ENCODE results near the gene CAMK1D. TPM values are rescaled to one million over a fixed set of nuclear protein-coding genes. Genes with fewer than 3 reads are reported as not detected.

CAMK1D gene
- total RNA-seq, 1 experiment from 2014 or later: 6.3 TPM

- H3K27me3 ChIP-seq (ENCODE audit: insufficient read depth, low read length): no peaks in the 10 kb centered on the region
- no peaks in the 10 kb centered on the region; the same call in 1 of the 2 replicates for H3K27me3 Mint-ChIP-seq (ENCODE audit: low read depth)
- no peak overlapping the region for H3K9ac ChIP-seq (ENCODE audit: extremely low read depth, insufficient read length, low read length)
- peaks cover 0 to 13% (median 13%) of the 10 kb centered on the region in 3 experiments; a peak in 4 of 7 replicates for H3K36me3 Mint-ChIP-seq (ENCODE audit: insufficient read depth in 1 of 3, low read depth in 3 of 3)
- no peak for TF ChIP-seq CTCF (conservative IDR thresholded peaks at IDR 0.05)
- H3K14ac ChIP-seq (ENCODE audit: insufficient read depth, low read length): no peak overlapping the region
- peaks cover 7% of the 10 kb centered on the region for H3K9me3 ChIP-seq (ENCODE audit: control insufficient read depth, low read depth, low read length)
- no peak overlapping the region for H3K18ac ChIP-seq (ENCODE audit: insufficient read length, low read depth, low read length)
- no CpG with 5 or more reads among the region's 10 CpGs for WGBS (ENCODE audit: extremely low coverage, insufficient read length, low lambda C conversion rate)
- H3K79me1 ChIP-seq (ENCODE audit: insufficient read depth, low read depth, low read length, poor library complexity, severe bottlenecking): no peaks in the 10 kb centered on the region
- H4K20me1 ChIP-seq (ENCODE audit: control insufficient read depth, insufficient read depth, insufficient read length): no peaks in the 10 kb centered on the region
- no peak overlapping the region for H3K4me2 ChIP-seq (ENCODE audit: insufficient read depth, insufficient read length, low read length)
- peaks cover 22 to 32% of the 10 kb centered on the region in 2 experiments for H3K4me1 Mint-ChIP-seq
- H3K79me2 ChIP-seq (ENCODE audit: insufficient read depth, low read length): no peaks in the 10 kb centered on the region
- no peak overlapping the region for H3K4me3 Mint-ChIP-seq
- no peaks in the 10 kb centered on the region for H3K23me2 ChIP-seq (ENCODE audit: insufficient read length, low read depth, low read length, poor library complexity, severe bottlenecking)
- no peak overlapping the region for H2BK120ac ChIP-seq (ENCODE audit: low read depth, low read length, poor library complexity, severe bottlenecking)
- H3K4ac ChIP-seq (ENCODE audit: low read depth, low read length): no peak overlapping the region
- H3K27ac Mint-ChIP-seq: peak overlapping the region in 2 of 3 experiments; percentile 40 to 42; a peak in 4 of 7 replicates
- no peak overlapping the region for H4K8ac ChIP-seq (replicated peaks; ENCODE audit: insufficient read length, low read depth, low read length)
- H2AFZ ChIP-seq (ENCODE audit: low read length): no peak overlapping the region
- H3K23ac ChIP-seq (ENCODE audit: insufficient read length, low read depth, low read length): no peak overlapping the region
- H3K56ac ChIP-seq (ENCODE audit: insufficient read length, low read depth, low read length): no peak overlapping the region
- H2BK20ac ChIP-seq (ENCODE audit: low read depth, low read length, poor library complexity, severe bottlenecking): no peak overlapping the region
- no peak overlapping the region for H2BK5ac ChIP-seq (ENCODE audit: insufficient read length, low read length)
- H3K4me1 ChIP-seq (ENCODE audit: insufficient read depth, low read length): no peaks in the 10 kb centered on the region; the same call in 1 of the 2 replicates
- no peak overlapping the region for H4K5ac ChIP-seq (ENCODE audit: insufficient read length, low read depth, low read length)
- no peak overlapping the region for H2AK5ac ChIP-seq (ENCODE audit: insufficient read length, low read length)
- no peak overlapping the region for H3K27ac ChIP-seq (ENCODE audit: insufficient read length, low read depth, low read length)
- no peak overlapping the region for H2BK12ac ChIP-seq (ENCODE audit: insufficient read length, low read depth, low read length)
- no peak overlapping the region for H2BK15ac ChIP-seq (ENCODE audit: low read depth, low read length)
- H3T11ph ChIP-seq (ENCODE audit: low read length): no peak overlapping the region
- no peak for DNase-seq
- H4K91ac ChIP-seq (ENCODE audit: insufficient read length, low read depth, low read length): no peak overlapping the region
- peaks cover 0 to 7% of the 10 kb centered on the region in 2 experiments; a peak in 3 of 5 replicates for H3K9me3 Mint-ChIP-seq
Observed at GRCh38 chr10:12634621-12634931, 285.2 kb downstream of the CAMK1D start.

Measured in H9 (cell line).